HG03159 (cell line): ENCODE results near the gene PPARG.

ENCODE experiments used
- ATAC-seq: cut with Tn5 transposase; IDR thresholded peaks from one replicate; pipeline ENCODE4 v1.9.1; 2021; ENCODE audit warnings: mild to moderate bottlenecking, moderate library complexity; ENCODE audit not compliant: unreplicated experiment

The PPARG gene

DNA sequence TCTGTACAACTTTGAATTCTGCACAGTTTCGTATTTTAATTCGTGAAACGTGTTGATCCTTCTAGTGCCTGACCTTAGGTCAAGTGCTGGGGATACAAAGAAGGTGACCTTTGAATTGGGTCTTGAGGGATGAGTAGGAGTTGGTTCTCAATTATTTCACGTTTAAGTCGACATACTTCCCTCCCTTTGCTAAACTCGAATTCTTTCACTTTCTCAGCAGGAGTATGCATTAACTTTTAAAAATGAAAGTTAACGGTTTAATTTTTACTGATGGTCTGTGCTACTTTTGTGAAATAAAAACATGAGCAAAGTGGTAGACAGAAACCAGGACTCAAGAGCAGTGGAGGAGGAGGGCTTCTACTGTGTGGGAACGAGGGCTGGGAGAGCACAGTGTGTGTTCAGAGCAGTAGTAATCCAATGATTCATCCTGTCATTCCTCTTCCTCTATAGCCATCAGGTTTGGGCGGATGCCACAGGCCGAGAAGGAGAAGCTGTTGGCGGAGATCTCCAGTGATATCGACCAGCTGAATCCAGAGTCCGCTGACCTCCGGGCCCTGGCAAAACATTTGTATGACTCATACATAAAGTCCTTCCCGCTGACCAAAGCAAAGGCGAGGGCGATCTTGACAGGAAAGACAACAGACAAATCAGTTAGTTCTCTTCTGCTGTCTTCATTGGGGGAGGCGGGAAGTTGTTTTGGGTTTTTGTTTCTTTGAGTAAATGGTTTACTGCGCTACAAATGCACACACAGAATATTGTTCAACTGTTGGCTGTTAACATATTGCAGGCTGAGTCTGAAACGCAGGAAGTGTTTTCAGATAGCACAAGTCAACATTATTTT lies 116.8 kb downstream of the PPARG start:
- no peak for ATAC-seq

DNA sequence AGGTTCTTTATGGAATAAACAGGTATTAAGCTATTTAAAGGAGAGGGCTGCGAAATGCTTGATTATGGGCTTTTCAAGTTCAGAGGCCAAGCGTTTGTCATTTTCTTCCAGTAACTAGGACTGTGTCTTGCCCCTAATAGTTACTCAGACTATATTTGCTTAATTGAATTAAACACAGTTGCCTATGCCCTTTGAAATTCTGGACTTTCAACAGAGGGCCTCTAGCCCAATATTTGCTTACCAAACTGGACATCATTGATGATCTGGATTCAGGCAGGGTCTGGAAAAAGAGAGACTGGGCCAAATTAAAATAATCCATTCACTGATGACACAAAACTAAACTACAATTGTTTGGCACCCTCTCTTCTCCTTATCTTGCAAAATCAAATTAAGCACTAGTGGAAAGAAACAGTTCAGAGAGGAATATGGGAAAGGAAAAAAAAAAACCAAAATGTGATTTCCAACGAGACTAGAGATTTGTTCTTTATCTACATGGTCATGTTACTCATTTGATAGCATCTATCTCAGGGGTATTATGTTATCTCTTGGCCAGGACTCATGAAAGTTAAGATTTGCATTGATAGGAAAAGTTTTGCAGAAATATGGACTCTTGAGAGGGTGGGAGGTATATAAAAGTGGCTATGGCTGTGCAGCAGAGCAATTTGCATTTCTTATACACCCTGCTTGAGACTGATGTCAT lies 120.3 kb downstream of the PPARG start:
- ATAC-seq, result no peak

DNA sequence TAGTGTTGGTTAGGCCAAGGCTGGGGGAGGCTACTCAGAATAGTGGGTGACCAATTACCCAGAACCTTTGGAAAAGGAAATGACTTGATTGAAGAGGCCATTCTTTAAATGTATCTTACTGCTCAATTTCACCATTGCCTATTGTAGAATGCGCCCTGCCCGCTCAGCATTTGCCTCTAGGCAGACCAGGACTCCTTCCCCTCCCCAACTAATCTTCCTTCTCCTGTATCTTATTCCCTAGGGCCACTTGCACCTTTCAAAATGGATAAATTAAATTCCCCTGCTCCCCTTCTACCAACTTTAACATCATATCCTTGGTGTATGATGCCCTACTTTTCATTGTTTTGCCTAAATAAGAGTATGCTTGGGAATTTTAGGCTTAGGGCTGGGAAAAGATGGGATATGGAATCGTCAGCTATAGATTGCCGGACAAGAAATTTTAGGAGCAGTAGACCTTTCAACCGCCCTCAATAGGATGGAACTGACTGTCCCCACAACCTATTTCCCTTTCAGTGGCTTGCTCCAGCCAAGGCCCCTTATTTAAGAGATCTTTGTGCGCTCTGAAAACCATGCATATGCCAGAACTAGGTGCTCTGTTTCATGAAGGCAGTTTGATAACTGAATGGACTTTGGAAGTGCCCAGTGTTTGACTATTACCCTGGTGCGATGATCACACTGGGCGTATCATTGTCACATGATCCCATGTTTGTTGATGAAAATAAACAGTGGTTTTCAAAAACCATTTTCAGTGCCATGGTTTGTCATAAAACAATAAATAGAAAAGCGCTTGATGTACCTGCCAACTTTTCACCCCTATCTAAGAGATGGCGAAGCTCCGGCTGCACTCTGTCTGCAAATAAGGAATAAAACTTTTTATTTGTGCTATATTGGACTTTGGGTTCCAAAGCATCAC lies 121.1 kb downstream of the PPARG start:
- no peak for ATAC-seq

DNA sequence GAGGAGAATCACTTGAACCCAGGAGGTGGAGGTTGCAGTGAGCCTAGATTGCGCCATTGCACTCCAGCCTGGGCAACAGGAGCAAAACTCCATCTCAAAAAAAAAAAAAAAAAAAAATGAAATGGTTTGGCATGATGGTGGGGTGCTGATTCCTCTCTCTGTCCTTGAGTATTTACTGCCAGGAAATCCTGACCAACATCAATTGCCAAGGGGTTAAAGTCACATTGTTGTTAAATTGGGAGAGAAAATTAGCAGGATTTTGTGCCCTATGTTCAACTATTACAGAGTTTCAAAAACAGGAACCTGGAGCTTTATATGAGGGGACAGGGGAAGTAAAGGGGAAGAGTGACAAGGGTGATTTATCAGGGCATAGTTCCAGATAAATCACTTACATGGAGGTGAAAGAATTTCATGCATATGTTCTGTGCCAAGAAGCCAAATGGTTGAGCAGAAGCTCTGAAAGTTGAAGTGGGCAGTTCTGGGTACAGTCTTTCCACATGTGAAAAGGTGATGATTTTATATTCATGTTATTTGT lies 124.9 kb downstream of the PPARG start:
- ATAC-seq, result no peak

DNA sequence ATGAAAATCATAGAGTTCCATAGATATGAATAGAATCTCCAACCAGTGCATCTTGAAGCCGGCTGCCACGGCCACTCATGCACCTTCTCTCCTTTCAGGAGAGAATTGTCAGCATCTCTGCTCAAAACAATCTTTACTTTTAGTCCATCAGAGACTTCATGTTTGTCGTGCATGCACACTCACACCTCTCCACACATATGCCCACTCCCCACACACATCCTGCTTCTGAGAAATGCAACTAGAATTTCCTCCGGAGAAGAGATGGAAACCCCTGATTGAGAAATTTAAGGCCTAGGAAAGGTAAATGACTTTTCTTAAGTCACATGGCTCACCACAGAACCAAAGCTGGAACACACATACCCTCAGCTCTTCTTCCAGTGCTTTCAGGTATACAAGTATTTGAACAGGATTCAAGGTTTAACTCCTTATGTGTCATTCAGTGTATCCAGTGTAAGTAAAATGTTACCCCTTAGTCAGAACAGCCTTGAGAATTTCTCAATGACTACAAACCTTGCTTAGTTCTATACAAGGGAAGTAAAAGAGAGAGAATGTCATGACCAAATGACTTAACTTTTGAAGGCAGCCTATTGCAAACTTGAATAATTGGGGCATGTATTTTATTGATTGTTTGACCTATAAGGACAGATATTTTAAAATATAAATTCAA lies 126.3 kb downstream of the PPARG start:
- no peak for ATAC-seq

DNA sequence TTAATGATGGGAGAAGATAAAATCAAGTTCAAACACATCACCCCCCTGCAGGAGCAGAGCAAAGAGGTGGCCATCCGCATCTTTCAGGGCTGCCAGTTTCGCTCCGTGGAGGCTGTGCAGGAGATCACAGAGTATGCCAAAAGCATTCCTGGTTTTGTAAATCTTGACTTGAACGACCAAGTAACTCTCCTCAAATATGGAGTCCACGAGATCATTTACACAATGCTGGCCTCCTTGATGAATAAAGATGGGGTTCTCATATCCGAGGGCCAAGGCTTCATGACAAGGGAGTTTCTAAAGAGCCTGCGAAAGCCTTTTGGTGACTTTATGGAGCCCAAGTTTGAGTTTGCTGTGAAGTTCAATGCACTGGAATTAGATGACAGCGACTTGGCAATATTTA lies 127.9 kb downstream of the PPARG start:
- ATAC-seq, result no peak

DNA sequence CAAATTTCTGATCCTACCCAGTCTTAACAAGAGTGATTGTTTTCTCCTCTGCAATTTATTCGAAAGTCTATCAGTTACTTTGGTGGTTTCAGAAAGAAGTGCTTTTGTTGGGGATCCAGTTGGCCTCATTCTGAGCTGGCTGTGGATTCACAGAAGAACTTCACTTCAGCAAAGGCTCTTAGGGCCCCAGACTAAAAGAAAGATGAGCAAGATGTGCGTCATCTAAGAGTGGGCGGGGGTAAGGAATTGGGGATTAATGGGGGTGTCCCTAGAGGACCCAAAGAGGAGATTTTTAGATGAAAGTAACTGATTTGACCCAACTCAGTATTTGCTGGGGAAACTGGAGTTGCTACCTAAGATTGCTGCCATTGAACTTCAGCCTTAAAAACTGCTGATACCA lies 131.5 kb downstream of the PPARG start:
- ATAC-seq, result no peak

DNA sequence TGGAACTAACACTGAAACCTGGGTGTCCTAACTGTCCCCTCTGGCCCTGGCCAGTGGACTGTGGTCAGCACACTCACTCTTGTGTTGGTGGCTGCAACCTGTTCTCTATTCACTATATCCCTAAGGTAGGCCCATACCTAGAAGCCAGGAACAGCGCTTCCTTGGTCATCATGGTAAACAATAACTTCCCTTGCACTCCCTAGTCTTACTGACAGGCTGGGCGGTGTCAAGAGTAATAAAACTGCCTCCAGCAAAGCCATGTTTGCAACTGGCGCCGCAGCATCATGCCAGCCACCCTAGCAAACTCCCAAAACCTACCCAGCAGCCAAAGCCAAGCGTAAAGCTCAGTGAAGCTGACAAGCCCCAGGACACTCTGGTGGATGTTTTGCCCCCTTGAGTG lies 132.3 kb downstream of the PPARG start:
- ATAC-seq, result no peak

DNA sequence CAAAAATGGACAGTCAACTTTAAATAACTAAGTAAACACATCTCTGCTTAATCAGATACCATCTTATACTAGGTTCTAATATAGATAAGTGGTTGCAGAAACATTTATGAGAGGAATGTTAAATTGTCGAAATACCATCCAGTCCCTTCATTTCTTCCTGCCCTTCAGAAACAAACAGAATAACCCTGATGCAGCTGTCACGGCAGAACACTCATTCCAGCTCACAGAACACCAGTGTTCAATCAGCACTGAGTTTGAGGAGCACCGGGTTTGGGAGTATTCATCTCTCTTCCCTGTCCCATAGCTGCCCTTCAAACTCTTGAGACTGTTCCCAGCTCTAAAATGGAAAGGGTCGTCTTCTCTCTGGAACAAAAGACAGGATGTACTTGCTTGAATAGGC lies 134.3 kb downstream of the PPARG start:
- no peak for ATAC-seq

DNA sequence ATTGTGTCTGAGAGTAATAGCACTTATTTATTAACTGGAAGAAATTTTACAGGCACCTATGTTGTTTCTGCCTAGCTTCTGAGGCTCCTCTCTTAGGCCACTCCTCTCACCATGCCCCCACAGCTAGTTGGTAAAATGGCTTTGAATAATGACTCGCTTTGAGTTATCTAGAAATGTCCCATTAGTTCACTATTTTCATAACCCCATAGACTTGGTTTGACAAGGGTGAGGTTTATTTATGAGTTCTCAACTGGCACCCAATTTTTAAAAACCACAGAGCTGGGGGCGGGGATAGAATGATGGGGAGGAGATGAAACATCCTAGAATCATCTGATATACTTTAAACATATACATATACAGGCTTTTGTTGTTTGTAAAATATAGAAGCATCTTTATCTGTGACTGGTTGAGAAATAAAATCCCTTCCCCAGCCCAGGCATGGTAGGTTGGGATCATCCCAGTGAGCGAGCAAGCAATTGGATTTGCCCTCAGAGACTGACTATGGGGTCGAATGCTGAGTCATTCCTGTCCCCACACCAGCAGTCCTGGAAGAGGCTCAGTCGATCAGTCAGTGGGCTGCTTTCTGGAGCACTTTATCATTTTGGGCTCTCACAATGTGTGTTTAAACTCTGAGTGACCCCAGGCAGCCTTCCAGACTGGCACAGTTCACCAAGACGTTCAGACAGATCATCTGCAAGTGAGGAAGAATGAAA lies 135.2 kb downstream of the PPARG start:
- ATAC-seq, result no peak

DNA sequence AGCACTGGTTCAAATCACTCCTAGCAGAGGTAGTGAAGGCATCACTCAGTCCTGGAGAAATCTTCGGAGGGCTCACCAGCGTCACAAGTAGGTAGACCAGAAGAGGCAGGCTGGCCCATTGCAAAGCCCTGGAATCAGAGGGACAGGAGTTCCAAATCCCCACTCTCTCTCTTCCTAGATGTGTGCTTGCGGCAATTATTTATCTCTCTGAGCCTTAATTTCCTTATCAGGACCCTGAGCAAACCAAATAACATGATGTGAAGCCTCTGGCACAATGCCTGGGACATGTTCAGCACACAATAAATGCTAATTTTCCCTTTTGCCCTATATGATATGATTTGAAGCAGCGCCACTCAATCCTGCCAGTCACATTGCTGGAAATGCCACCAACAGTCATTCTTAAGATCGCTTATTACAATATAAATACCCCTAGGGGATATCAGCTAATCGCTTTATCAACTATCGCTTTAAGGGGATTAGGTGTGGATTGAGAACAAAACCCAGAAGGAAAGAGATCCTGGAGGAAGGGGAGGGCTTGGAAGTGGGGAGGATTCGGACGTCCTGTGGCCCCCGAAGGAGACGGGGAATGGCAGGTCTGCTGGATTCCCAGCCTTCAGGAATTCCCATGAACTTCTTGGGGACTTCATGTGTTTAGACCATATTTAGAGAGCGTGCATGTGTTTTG lies 135.9 kb downstream of the PPARG start:
- ATAC-seq, result no peak

DNA sequence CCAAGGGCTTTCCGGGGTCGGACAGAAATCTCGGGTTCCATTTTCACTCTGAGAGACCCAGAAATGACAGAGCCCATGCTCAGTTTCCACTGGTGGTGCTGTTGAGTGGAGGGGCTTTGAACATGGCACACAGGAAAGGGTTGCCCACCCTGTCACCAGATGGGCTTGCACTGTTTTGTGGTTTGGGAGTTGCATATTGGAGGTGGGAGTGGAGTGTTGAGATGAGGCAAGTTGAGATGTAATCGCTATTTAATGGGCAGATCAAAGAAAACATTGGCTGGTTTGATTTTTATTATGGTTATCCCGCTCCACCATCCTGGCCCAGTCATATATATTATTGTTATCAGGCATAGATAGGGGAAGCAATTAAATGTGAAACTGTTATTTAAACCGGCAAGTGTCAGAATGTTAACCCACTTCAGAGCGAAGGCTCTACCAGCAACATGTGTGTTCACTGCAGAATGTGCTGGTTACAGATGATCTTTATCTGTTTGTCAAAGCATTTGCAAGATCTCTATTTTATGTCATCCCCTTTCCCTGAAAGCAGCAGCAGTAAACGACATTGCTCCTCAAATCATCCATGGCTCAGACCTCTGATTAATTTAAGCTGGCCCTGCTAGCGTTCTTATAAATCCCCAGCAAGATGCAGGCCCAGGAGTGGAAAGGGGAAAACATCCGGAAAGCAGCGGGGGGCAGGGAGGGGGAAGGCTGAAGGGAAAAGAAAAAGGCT lies 137.1 kb downstream of the PPARG start:
- ATAC-seq, result no peak

DNA sequence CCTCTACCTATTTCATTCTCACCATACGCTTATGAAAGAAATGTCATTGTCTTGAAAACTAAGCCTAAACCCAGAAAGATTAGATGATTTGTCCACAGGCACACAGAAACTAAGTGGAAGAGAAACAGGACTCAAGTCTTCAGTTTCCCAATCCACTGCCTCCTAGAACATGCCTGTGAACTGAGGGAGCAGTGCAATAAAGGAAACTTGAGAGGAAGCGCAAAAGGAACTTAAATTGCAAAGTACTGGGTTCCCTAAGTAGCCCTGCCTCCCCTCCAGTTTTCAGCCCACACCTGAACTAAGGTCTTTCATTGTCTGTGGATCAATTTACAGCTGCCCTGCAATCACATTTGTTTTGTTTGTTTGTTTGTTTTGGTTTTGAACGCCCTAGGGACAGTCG lies 138.7 kb downstream of the PPARG start:
- no peak for ATAC-seq

DNA sequence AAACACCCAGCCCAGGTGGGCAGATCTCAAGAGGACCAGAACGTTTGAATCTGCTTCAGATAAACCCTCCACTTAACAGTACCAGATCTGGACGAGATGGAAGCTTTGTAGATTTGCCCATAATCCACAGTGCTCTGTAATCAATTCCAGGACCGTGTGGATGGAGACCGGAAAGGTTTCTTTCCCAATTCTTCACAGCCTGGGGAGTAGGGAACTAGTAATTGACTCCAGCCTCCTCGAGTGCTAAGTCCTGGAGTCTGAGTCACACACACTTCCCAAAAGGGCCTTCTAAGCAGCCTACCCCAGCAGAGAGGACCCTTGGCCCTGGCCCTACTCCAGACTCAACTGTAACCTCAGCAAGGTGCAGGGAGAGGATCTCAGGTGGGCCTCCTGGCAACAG lies 139.3 kb downstream of the PPARG start:
- no peak for ATAC-seq

DNA sequence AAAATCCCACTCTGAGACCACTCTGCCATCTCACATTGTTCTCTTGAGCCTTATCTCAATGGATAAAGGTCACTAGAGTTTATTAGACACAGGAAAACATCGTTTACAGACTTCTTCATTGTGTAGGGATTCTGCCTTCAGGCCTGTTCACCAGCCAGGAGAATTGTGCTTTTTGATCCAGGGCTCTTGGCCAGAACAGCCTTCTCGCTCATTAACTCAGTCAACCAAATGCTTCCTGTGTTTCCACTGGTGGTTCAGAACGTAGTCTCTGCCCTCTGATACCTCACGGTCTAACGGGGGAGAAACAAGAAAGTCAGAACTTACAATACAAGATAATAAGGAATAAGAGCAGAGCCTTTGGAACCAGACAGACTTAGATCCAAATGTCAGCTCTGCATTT lies 141.2 kb downstream of the PPARG start:
- no peak for ATAC-seq

DNA sequence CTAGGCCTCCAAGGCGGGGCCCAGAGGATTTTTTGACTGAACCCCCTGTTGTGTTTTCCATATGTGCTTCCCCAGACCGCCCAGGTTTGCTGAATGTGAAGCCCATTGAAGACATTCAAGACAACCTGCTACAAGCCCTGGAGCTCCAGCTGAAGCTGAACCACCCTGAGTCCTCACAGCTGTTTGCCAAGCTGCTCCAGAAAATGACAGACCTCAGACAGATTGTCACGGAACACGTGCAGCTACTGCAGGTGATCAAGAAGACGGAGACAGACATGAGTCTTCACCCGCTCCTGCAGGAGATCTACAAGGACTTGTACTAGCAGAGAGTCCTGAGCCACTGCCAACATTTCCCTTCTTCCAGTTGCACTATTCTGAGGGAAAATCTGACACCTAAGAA lies 145.0 kb downstream of the PPARG start:
- no peak for ATAC-seq

DNA sequence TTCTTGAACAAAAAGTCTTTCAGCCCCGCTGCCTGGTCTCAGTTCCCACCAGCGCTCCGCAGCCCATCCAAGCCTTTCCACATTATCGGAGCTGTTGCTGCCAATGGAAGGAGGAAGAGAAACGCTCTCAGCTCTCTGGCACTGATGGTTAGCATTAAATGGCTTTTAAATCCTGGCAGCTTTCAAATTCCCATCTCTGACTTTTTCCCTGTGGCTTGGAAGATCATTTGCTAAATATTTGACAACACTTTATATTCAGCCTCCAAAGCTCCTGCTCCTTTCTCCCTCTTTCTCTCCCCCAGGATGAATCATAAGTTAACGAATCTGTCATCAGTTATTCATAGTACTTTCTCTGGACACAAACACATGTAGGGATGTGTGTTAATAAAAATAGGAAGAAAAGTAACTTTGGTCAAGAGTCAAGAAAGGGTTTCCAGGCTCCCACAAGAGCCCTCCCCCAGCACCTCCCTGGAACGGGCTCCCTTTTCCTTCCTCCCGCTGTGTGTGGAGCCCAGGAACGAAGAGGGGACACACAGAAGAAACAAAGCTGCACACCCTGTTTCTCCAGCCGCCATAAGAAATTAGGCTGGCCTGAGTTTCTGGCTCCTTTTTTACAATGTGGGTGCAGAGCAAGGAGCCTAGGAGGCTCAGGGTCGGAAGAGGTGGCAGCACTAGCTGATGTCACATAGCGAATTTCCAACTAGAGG lies 147.8 kb downstream of the PPARG start:
- ATAC-seq, result no peak

DNA sequence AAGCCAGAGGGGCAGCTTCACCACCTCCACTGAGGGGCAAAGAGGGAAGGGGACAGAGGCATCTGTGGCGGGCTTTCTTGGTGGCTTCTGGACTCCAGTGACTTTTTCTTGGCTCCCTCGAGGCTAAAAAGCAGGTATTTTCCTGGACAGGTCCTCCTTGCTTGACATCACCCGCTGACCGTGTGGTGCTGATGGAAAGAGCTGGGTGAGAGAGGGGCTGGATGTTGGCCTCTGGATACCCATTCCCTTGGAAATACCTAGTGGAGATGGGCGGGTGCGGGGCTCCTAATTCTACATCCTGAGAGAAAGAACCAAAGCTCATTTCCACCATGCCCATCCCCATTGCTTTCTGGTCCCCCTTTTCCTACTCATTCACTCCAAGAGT lies 148.3 kb downstream of the PPARG start:
- no peak for ATAC-seq
